Measurements from ENCODE around the gene IPMK.

- TF ChIP-seq CTCF (IDR thresholded peaks at IDR 0.05) (no peak), POLR2A (IDR thresholded peaks at IDR 0.05) (no peak), EP300 (IDR thresholded peaks at IDR 0.05; ENCODE audit: low read depth) (no peak)
Measured at GRCh38 chr10:58281092-58281752, 13.5 kb upstream of the IPMK start.

All from transverse colon (tissue), 3 donors.